ENCODE measurements around the gene TANC1. TPM values are rescaled to one million over a fixed set of nuclear protein-coding genes. Genes with fewer than 3 reads are reported as not detected.

The TANC1 gene
- total and polyA plus RNA-seq, 4 experiments from 2014 or later = 0.35 to 0.79 (median 0.50) TPM; not detected in 1

DNA sequence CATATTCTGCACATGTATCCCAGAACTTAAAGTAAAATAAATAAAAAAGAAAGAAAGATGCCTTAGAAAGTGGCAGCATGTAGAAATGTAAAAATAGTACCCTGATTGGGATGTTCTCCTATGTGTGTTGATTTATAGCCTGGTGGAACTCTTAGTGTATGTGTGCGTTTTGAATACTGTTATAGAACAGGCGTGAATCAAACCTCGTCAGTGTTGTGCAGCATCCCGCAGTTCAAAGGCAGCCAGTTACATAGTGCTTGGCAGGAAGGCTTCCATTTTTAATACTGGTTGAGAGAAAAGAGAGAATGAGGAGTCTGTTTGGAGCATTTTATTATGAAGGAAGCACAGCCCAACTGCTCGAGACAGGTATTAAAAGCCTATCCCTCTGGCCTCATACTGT is 49.4 kb downstream of the TANC1 start:
- CTCF ChIA-PET (ENCODE audit: partially characterized antibody) = no interaction called here
- Histone ChIP-seq H3K4me3 (ENCODE audit: low read length in 2 of 2) (no peak overlapping the region), H3K27me3 (ENCODE audit: insufficient read depth, low read length) (no peaks in the 10 kb centered on the region), H3K9me3 (ENCODE audit: control insufficient read depth in 1 of 2, low read length in 2 of 2) (peaks cover 0 to 12% of the 10 kb centered on the region in 2 donors), H3K4me1 (ENCODE audit: insufficient read depth, low read length) (no peaks in the 10 kb centered on the region), H3K36me3 (ENCODE audit: insufficient read depth, low read length) (no peaks in the 10 kb centered on the region), H3K27ac (ENCODE audit: low read depth, low read length) (no peak overlapping the region)
- Mint-ChIP-seq H3K9me3 (peaks cover 6 to 32% (median 27%) of the 10 kb centered on the region in 8 donors), H3K27ac (no peak overlapping the region), H3K36me3 (peaks cover 7 to 22% of the 10 kb centered on the region in 2 donors), H3K4me3 (no peak overlapping the region), H3K4me1 (no peaks in the 10 kb centered on the region), H3K27me3 (peaks cover 5 to 7% of the 10 kb centered on the region in 2 donors)
- DNase-seq = no peak
- intact Hi-C loops (cut with micrococcal nuclease) = no loop called here
- POLR2A ChIA-PET (ENCODE audit: partially characterized antibody) = no interaction called here

DNA sequence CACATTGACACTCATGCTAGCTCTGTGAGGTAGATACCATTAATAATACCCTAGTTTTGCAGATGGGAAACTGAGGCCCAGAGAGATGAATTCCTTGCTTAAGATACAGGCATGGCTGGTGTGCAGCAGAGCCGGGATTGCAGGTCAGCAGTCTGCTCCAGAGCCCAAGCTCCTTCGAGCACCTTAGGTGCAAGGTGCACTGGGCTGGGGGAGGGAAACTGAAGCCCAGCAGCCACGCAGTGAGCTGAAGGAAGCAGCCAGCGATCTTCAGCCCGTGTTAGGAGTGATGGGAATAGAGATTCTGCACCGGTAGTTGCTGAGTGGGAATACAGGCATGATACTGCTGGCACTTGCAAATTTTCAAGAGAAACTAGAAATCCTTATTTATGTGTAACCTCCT is 50.6 kb downstream of the TANC1 start:
- Histone ChIP-seq H3K4me3 (ENCODE audit: low read length in 2 of 2) (no peak overlapping the region), H3K4me1 (ENCODE audit: insufficient read depth, low read length) (no peaks in the 10 kb centered on the region), H3K9me3 (ENCODE audit: control insufficient read depth in 1 of 2, low read length in 2 of 2) (peaks cover 0 to 12% of the 10 kb centered on the region in 2 donors), H3K27me3 (ENCODE audit: insufficient read depth, low read length) (no peaks in the 10 kb centered on the region), H3K27ac (ENCODE audit: low read depth, low read length) (no peak overlapping the region), H3K36me3 (ENCODE audit: insufficient read depth, low read length) (no peaks in the 10 kb centered on the region)
- POLR2A ChIA-PET (ENCODE audit: partially characterized antibody) = no interaction called here
- no peak for DNase-seq
- H3K4me3 Mint-ChIP-seq = no peak overlapping the region
- intact Hi-C loops (cut with micrococcal nuclease) = no loop called here
- no peaks in the 10 kb centered on the region for H3K4me1 Mint-ChIP-seq
- H3K27ac Mint-ChIP-seq = no peak overlapping the region
- peaks cover 5 to 21% of the 10 kb centered on the region in 2 donors for H3K36me3 Mint-ChIP-seq
- CTCF ChIA-PET (ENCODE audit: partially characterized antibody) = no interaction called here
- H3K9me3 Mint-ChIP-seq = peaks cover 6 to 31% (median 25%) of the 10 kb centered on the region in 8 donors
- H3K27me3 Mint-ChIP-seq = peaks cover 4% of the 10 kb centered on the region in 2 donors

DNA sequence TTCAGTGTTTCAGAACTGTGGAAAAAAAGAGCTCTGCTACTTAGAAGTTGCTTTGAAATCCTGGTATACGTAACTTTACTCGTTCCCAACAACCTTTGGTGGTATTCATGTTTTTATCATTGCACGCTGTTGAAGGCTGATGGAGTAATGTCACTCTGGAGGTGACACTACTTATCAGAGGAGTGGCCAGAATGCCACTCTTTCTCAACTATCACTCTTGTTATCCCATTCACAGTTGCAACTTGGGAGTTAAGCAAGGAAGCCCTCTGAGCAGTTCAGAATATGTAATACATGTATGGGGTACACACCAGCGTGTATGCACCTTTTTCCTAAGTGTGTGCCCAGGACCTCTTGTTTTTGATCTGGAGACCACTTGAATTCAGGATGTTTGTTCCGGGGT is 53.6 kb downstream of the TANC1 start:
- CTCF ChIA-PET (ENCODE audit: partially characterized antibody) = interaction anchor here (1.5 kb wide), 1 partner anchor 24 kb away, joined by 4 read pairs; no protein-coding TSS in a partner anchor
- Mint-ChIP-seq H3K4me1 (no peaks in the 10 kb centered on the region), H3K9me3 (peaks cover 0 to 3% (median under 1%) of the 10 kb centered on the region in 8 donors), H3K4me3 (no peak overlapping the region), H3K36me3 (no peaks in the 10 kb centered on the region), H3K27ac (no peak overlapping the region), H3K27me3 (peaks cover 0 to 2% of the 10 kb centered on the region in 2 donors)
- H3K27ac ChIP-seq (ENCODE audit: low read depth, low read length) = no peak overlapping the region
- no peaks in the 10 kb centered on the region for H3K4me1 ChIP-seq (ENCODE audit: insufficient read depth, low read length)
- no peak overlapping the region for H3K4me3 ChIP-seq (ENCODE audit: low read length in 2 of 2)
- DNase-seq = no peak
- H3K36me3 ChIP-seq (ENCODE audit: insufficient read depth, low read length) = no peaks in the 10 kb centered on the region
- POLR2A ChIA-PET (ENCODE audit: partially characterized antibody) = no interaction called here
- no peaks in the 10 kb centered on the region for H3K9me3 ChIP-seq (ENCODE audit: control insufficient read depth in 1 of 2, low read length in 2 of 2)
- no peaks in the 10 kb centered on the region for H3K27me3 ChIP-seq (ENCODE audit: insufficient read depth, low read length)
- intact Hi-C loops (cut with micrococcal nuclease) = no loop called here

DNA sequence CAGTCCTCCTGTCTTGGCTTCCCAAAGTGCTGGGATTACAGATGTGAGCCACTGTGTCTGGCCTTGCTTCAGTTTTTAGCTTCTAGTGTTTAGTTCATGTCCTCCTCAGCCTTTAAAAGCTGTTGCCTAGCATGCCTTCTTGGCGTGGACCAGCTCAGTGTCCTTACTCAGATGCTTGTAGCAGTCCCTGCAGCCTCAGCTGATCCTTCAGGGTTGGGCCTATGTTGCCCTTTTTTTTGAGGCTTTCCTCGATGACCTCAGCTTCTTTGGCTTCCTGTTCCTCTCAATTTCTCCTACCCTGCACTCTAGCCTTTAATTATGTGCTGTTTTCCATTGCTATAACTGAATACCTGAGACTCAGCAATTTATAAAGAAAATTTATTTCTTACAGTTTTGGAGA is 57.7 kb downstream of the TANC1 start:
- no peak overlapping the region for H3K4me3 Mint-ChIP-seq
- H3K4me1 Mint-ChIP-seq = no peaks in the 10 kb centered on the region
- no peaks in the 10 kb centered on the region for H3K27me3 ChIP-seq (ENCODE audit: insufficient read depth, low read length)
- H3K4me3 ChIP-seq (ENCODE audit: low read length in 2 of 2) = no peak overlapping the region
- intact Hi-C loops (cut with micrococcal nuclease) = no loop called here
- peaks cover 0 to 2% of the 10 kb centered on the region in 2 donors for H3K27me3 Mint-ChIP-seq
- H3K9me3 ChIP-seq (ENCODE audit: control insufficient read depth in 1 of 2, low read length in 2 of 2) = no peaks in the 10 kb centered on the region
- H3K36me3 Mint-ChIP-seq = no peaks in the 10 kb centered on the region
- no peaks in the 10 kb centered on the region for H3K36me3 ChIP-seq (ENCODE audit: insufficient read depth, low read length)
- no peaks in the 10 kb centered on the region for H3K4me1 ChIP-seq (ENCODE audit: insufficient read depth, low read length)
- H3K27ac ChIP-seq (ENCODE audit: low read depth, low read length) = no peak overlapping the region
- DNase-seq = no peak
- no peak overlapping the region for H3K27ac Mint-ChIP-seq
- ChIA-PET CTCF (ENCODE audit: partially characterized antibody) (no interaction called here), POLR2A (ENCODE audit: partially characterized antibody) (no interaction called here)
- H3K9me3 Mint-ChIP-seq = no peaks in the 10 kb centered on the region

DNA sequence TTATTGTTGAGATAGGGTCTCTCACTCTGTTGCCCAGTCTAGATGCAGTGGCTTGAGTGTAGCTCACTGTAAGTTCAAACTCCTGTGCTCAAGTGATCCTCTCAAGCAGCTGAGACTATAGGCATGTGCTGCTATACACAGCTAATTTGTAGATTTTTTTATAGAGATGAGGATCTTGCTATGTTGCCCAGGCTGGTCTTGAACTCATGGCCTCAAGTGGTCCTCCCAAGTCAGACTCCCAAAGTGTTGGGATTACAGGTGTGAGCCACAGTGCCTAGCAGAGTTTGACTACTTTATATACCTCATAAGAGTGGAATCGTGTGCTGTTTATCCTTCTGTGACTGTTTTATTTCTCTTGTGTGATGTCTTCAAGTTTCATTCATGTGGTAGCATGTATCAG is 60.3 kb downstream of the TANC1 start:
- no peak for DNase-seq
- CTCF ChIA-PET (ENCODE audit: partially characterized antibody) = no interaction called here
- Histone ChIP-seq H3K27me3 (ENCODE audit: insufficient read depth, low read length) (no peaks in the 10 kb centered on the region), H3K4me1 (ENCODE audit: insufficient read depth, low read length) (no peaks in the 10 kb centered on the region), H3K4me3 (ENCODE audit: low read length in 2 of 2) (no peak overlapping the region), H3K36me3 (ENCODE audit: insufficient read depth, low read length) (no peaks in the 10 kb centered on the region), H3K27ac (ENCODE audit: low read depth, low read length) (no peak overlapping the region), H3K9me3 (ENCODE audit: control insufficient read depth in 1 of 2, low read length in 2 of 2) (no peaks in the 10 kb centered on the region)
- no peaks in the 10 kb centered on the region for H3K9me3 Mint-ChIP-seq
- no peaks in the 10 kb centered on the region for H3K36me3 Mint-ChIP-seq
- POLR2A ChIA-PET (ENCODE audit: partially characterized antibody) = no interaction called here
- H3K27ac Mint-ChIP-seq = no peak overlapping the region
- no peaks in the 10 kb centered on the region for H3K27me3 Mint-ChIP-seq
- intact Hi-C loops (cut with micrococcal nuclease) = no loop called here
- no peaks in the 10 kb centered on the region for H3K4me1 Mint-ChIP-seq
- H3K4me3 Mint-ChIP-seq = no peak overlapping the region

DNA sequence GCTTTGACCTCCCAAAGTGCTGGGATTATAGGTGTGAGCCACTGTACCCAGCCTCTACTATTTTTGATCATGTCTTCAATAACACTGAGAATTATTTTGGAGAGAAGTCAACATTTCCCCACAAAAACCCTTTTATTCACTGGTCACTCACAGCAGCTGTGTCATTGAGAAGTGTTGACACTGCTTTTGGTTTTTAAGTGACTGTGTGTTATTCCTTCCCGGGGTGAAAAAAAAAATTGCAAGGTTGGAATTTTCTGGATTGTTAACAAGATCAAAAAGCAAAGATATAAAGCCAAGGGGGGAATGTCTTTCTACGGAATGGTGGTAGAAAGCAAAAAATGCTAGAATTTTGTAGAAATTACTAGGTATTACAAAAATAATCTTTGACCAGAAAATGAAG is 61.5 kb downstream of the TANC1 start:
- Histone ChIP-seq H3K27me3 (ENCODE audit: insufficient read depth, low read length) (no peaks in the 10 kb centered on the region), H3K36me3 (ENCODE audit: insufficient read depth, low read length) (no peaks in the 10 kb centered on the region), H3K4me1 (ENCODE audit: insufficient read depth, low read length) (no peaks in the 10 kb centered on the region), H3K27ac (ENCODE audit: low read depth, low read length) (no peak overlapping the region), H3K9me3 (ENCODE audit: control insufficient read depth in 1 of 2, low read length in 2 of 2) (no peaks in the 10 kb centered on the region), H3K4me3 (ENCODE audit: low read length in 2 of 2) (no peak overlapping the region)
- Mint-ChIP-seq H3K9me3 (no peaks in the 10 kb centered on the region), H3K4me1 (no peaks in the 10 kb centered on the region), H3K27me3 (peaks cover 0 to 1% of the 10 kb centered on the region in 2 donors), H3K4me3 (no peak overlapping the region), H3K36me3 (no peaks in the 10 kb centered on the region), H3K27ac (no peak overlapping the region)
- CTCF ChIA-PET (ENCODE audit: partially characterized antibody) = no interaction called here
- intact Hi-C loops (cut with micrococcal nuclease) = no loop called here
- no peak for DNase-seq
- POLR2A ChIA-PET (ENCODE audit: partially characterized antibody) = no interaction called here

DNA sequence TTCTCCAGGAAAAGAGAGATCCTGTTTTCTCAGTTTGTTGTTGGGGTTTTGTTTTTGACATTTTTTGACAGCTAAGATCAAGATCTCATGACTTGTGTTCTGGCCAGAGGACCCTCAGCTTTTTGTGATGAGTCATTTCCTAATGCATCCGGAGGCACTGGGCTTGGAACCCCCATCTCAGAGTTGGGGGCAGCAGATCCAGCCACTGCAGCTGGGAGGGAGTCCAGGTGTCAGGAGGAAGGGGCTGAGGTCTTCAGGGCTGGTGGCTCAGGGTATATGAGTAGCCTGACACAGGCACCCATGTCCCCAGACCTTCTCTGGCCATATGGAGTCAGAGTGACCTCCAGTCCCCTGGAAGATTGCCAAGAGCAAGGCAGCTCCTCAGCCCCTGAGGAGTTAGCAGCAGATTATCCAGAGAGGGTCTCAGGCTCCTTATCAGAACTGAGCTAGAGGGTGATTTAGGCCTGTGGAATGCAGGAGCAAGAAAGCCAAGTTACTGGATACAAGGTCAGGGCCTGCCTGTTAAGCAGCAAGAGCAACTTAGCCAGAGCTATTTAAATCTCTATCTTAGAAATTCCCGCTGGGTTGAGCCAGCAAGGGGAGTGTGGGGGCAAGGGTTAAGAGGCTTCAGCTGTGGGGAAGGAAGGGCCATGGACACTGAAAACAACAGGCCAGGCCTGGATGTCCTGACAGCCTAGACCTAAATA is 62.4 kb downstream of the TANC1 start:
- intact Hi-C loops (cut with micrococcal nuclease) = no loop called here
- Mint-ChIP-seq H3K9me3 (no peaks in the 10 kb centered on the region), H3K27me3 (peaks cover 0 to 1% of the 10 kb centered on the region in 2 donors), H3K36me3 (no peaks in the 10 kb centered on the region), H3K4me3 (no peak overlapping the region), H3K4me1 (no peaks in the 10 kb centered on the region), H3K27ac (no peak overlapping the region)
- no peak overlapping the region for H3K4me3 ChIP-seq (ENCODE audit: low read length in 2 of 2)
- no peak overlapping the region for H3K27ac ChIP-seq (ENCODE audit: low read depth, low read length)
- H3K9me3 ChIP-seq (ENCODE audit: control insufficient read depth in 1 of 2, low read length in 2 of 2) = no peaks in the 10 kb centered on the region
- ChIA-PET POLR2A (ENCODE audit: partially characterized antibody) (no interaction called here), CTCF (ENCODE audit: partially characterized antibody) (interaction anchor here (1.4 kb wide), 1 partner anchor 88 kb away, joined by 5 read pairs; no protein-coding TSS in a partner anchor)
- H3K27me3 ChIP-seq (ENCODE audit: insufficient read depth, low read length) = no peaks in the 10 kb centered on the region
- H3K4me1 ChIP-seq (ENCODE audit: insufficient read depth, low read length) = no peaks in the 10 kb centered on the region
- DNase-seq = no peak
- no peaks in the 10 kb centered on the region for H3K36me3 ChIP-seq (ENCODE audit: insufficient read depth, low read length)

Data from CD4-positive, alpha-beta memory T cell (primary cell).